SK-N-DZ (cell line): ENCODE results near the gene GAL. TPM values are rescaled to one million over a fixed set of nuclear protein-coding genes. Genes with fewer than 3 reads are reported as not detected.
A peak's percentile ranks its signal among the peaks of the same experiment; 100 is the strongest.
"Not testable (repeated sequence)": the region's sequence is repeated elsewhere in the genome, so short reads cannot be mapped to it uniquely, and the experiment has no call there.

ENCODE experiments used
- DNase-seq: peaks from one replicate; pipeline ENCODE4 v3.0.0-alpha.2; 2015; ENCODE audit warnings: low spot score
- polyA plus RNA-seq, 2 experiments: library from polyadenylated mRNA; depleted of rRNA; stranded (reverse); fragments of >200 nt; gene quantifications; 2 replicates each; pipeline ENCODE4 v1.2.3, GENCODE V29; 2014

Gene GAL
- 22.1 and 36.4 TPM in 2 replicates for polyA plus RNA-seq (2014; cell fraction: cytosol; rRNA removed)
- 13.1 and 16.3 TPM in 2 replicates for polyA plus RNA-seq (2014; cell fraction: nucleus; rRNA removed)

DNA sequence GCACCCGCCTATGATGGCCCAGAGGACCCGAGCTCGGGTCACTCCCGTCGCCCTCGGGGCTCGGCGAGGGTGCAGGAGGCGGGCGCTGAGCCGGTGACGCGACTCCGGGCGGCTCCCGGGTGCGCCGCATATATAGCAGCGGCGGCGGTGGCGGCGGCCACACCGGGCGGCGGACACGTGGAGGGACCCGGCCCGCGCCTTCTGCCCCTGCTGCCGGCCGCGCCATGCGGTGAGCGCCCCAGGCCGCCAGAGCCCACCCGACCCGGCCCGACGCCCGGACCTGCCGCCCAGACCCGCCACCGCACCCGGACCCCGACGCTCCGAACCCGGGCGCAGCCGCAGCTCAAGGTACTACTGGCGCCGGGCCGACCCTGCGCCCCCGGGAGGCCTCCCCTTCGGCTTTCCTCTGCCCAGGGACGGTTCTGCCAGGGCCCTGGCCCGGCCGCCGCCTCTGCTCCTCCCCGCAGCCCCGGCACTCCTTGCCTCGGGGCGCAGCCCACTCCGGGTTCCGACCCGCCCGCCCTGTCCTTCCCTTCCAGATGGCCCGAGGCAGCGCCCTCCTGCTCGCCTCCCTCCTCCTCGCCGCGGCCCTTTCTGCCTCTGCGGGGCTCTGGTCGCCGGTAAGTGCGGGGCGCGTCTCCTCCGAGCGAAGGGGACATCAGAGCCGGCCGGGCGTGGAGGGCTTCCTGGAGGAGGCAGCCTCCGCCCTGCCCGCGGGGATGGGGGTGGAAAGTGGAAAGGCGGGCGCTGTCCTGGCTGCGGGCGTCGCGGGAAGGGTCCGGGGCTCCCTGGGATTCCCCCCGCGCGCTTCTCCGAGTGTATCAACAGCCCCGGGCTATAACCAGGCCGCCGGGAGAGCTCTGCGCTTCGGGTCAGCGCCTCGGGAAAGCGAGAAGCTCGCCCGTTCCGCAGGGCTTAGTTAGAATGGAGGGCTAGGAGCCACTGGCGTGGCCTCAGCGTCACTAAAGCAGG is at the start of gene GAL:
TSS of gene GAL (plus strand) at position 160 of the 972 bp plus-strand sequence. CDS start at position 540, 380 bp downstream.
- no peak for DNase-seq

GRCh38 chr11:68634606-68635005 is 49.7 kb upstream of the GAL start:
- DNase-seq = not testable (repeated sequence)

GRCh38 chr11:68635172-68635571 is 49.2 kb upstream of the GAL start:
- DNase-seq = not testable (repeated sequence)

GRCh38 chr11:68635883-68636282 is 48.5 kb upstream of the GAL start:
- DNase-seq = not testable (repeated sequence)

GRCh38 chr11:68639322-68639721 is 45.0 kb upstream of the GAL start:
- DNase-seq = not testable (repeated sequence)

DNA sequence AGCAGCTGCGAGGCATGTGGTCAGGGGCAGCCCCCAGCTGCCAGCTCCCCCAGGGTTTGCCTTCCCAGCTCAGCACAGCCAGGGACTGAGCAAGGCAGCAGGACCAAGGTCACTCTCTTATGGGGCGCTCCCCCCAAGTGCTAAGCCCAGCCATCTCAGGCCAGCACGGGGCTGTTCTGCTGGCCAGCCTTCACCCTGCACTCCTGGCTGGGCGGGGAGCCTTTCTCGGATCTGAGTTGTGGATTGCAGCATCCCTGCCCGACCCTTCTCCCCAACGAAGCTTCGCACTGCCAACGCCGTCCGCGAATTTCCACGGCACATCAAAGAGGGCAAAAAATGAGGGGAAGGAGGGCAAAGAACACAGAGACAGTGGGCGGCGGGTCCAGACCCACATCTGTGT is 42.5 kb upstream of the GAL start:
- no peak for DNase-seq

DNA sequence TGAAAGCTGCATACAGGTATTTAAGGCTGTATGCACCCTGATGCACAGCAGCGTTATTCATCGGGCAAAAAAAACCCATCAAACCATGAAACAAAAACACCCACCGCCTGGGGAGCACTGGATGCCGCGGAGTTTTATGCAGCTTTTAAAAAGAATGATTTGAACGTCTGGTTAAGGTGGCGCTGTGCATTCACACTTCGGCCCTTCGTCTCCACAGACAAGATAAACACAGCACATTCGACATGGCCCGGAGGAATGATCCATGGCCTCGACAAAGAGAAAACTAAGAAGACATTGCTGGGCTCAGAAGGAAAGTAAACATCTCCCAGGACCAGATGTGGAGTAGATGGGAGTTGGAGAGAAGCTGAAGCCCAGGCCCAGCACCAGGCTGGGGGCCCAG is 40.8 kb upstream of the GAL start:
- peak; percentile 67 for DNase-seq

- no peak for DNase-seq
These were observed 37.5 kb upstream of the GAL start for GRCh38 chr11:68646832-68647231.

DNA sequence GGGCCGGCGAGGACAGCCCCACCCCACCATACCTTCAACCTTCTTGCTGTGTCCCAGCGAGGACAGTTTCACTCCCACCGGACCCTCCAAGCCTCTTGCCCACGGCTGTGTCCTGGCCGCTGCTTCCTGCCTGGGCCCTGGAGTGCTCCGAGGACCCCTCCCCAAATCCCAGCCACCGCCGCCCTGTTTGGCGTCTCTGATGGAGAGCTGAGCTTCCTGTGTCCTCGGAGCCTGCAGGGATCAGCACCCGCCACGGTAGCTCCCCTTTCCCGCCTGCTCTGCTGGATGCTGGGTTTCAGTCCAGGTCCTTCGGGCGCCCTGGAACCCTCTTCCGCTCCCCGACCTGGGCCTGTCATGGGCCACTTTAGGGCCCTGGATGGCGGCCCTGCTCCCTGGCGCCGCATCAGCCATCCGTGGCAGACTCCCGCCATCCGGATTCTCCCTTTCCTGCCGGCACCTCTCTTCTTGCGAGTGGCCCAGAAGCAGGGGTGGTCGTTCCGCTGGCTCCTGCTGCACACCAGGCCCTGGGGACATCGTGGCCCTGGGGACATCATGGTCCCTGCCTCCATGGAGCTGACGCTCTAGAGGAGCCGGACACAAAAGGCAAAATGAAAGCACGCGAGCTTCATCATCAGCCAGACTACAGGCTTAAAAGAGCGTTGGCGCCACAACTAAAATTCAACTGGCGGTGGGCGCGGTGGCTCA is 34.3 kb upstream of the GAL start:
- DNase-seq = no peak

GRCh38 chr11:68650801-68651200 is 33.5 kb upstream of the GAL start:
- no peak for DNase-seq

- DNase-seq = no peak
These were observed 32.9 kb upstream of the GAL start for GRCh38 chr11:68651208-68651984.

- DNase-seq = no peak
These were observed 32.2 kb upstream of the GAL start for GRCh38 chr11:68651985-68652682.

GRCh38 chr11:68652683-68653156 is 31.6 kb upstream of the GAL start:
- DNase-seq = no peak

DNA sequence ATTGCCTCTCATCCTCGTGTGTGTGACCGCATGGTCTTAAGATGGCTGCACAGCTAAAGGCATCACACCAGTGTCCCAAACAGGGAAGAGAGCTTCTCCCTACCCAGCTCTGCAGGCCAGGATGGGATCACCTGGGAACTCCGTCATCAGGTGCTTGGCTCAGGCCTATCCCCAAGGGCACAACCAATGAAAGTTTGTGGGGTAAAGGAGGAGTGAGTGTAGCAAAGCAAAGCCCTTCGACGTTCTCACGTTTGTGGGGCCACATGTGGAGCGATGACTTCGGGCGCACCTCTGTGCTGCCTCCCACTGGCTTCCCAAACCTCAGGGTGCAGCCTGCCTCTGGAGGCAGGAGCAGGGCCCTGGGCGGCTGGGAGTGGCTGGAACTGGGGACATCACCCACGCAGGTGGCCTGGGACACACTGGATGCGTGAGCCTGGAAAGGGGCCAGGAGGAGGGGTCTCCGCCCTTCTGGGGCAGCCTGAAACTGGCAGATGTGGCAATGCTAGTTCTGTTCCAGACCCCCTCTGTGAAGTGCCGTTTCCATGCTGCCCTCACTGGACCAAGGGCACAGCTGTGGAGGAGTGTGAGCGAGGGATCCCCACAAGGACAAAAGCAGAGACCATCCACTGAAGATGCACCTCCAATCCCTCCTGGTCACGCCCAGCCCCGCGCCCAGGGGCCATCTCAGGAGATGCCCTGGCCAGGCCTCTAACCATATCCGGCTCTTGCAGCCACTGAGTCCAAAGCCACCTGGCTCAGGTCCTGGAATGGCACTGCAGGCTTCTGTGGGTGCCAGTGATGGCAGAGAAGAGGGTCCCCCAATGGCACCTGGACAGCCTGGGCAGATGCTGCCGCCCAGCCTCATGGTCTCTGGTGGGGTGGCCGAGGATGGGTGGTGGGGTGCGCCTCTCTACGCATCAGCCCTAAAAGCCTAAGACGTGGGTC is 30.6 kb upstream of the GAL start:
- DNase-seq = no peak

- no peak for DNase-seq
These were observed 29.4 kb upstream of the GAL start for GRCh38 chr11:68654978-68655377.

DNA sequence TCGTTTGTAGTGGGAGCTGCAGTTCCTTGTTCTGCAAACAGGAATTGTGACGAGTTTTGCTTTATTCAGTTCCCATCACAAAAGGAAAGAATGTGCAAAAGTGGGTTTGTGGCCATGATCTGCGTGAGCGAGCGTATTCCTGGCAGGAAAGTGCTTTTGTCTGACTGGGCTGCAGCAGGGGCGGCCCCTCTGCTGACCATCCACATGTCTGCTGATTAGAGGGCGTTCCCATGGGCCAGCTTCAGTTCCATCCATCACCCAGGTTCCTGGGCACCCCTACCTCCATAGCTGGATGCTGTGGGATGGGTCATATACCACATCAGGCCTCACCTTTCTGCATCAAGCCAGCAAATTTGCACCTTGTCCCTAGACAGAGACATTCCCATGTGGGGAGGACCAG is 28.9 kb upstream of the GAL start:
- no peak for DNase-seq

- DNase-seq = no peak
These were observed 28.5 kb upstream of the GAL start for GRCh38 chr11:68655806-68656205.

DNA sequence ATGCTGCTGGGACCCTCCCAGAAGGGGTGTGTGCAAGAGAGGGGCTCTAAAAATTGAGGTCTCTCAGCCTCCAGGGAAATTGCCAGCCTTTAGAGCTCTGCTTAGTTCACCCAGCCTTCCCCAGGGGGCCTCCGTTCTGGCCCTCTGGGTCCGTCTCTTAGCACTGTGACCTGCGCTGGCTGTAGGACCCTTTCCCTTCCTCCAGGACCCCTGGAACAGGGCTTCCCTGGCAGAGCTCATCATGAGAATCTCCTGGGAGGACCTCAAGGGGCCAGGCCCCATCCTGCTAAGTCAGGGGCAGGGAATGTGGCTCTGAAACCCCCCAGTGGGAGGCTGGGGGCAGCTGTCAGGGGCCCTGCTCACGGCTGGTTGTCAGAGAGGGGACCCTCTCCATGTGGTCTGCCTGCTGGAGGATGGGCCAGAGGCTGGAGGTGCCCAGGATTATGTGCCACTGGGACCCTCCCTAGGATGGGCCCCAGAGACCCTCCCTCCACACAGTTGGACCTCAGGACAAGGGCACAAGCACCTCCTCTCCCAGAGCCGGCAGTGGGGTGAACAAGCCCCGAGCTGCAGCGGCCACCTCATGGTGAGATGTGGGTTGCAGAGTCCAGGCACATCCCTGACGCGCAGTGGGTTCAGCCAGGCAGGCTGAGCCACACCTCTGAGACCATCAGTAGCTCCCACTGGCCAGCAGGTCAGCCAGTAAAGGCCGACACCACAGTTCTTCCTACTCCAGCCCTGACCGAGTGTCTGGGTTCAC is 27.1 kb upstream of the GAL start:
- DNase-seq = no peak

- DNase-seq = no peak
These were observed 26.2 kb upstream of the GAL start for GRCh38 chr11:68658097-68658496.
